ENCODE measurements around the gene TCL1B.

DNA sequence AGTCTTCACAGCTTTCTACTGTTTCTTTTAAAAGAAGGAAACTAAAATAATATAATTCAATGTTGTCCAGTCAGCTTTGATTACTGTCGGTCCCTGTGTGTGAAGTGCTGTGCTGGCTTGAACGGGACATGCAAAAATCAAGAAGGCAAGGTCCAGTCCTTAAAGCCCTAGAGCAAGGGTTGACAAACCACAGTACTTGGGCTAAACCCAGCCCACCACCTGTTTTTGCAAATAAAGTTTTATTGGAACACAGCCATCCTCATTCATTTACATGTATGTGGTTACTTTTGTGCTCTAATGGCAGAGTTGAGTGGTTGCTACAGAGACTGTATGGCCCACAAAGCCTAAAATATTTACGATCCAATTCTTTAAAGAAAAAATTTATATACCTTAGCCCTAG is 41.2 kb upstream of the TCL1B start:
- no peak for TF ChIP-seq POLR2A (IDR thresholded peaks at IDR 0.05)
- TF ChIP-seq, protein P1, sequence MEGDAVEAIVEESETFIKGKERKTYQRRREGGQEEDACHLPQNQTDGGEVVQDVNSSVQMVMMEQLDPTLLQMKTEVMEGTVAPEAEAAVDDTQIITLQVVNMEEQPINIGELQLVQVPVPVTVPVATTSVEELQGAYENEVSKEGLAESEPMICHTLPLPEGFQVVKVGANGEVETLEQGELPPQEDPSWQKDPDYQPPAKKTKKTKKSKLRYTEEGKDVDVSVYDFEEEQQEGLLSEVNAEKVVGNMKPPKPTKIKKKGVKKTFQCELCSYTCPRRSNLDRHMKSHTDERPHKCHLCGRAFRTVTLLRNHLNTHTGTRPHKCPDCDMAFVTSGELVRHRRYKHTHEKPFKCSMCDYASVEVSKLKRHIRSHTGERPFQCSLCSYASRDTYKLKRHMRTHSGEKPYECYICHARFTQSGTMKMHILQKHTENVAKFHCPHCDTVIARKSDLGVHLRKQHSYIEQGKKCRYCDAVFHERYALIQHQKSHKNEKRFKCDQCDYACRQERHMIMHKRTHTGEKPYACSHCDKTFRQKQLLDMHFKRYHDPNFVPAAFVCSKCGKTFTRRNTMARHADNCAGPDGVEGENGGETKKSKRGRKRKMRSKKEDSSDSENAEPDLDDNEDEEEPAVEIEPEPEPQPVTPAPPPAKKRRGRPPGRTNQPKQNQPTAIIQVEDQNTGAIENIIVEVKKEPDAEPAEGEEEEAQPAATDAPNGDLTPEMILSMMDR (IDR thresholded peaks at IDR 0.05 in 4 of 5, conservative IDR thresholded peaks at IDR 0.05 in 1 of 5) = no peak
